ENCODE measurements around the gene MOB2.

- TF ChIP-seq CTCF (IDR thresholded peaks at IDR 0.05) (no peak), POLR2A (IDR thresholded peaks at IDR 0.05) (no peak)
These were observed 11.0 kb upstream of the MOB2 start for GRCh38 chr11:1497600-1497999.
